ENCODE results near the gene CPNE2.

DNA sequence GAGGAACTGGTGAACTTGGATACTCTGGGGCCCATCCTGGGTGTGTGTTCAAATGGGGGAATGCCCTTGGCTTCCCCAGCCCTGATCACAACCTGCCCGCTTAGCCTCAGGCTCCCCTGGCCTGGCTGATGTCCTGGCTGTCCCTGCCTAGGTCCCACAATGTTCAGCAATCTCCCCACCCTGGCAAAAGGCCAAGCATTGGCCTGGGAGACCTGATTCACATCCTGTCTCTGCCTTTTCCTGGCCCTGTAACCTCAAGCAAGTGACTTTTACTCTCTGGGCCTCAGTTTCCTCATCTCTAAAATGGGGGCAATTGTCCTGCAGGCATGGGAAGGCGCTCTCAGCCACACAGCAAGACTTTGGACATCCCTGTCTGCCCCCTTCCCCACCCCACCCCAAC is 14.4 kb downstream of the CPNE2 start:
- TF ChIP-seq, protein P1, sequence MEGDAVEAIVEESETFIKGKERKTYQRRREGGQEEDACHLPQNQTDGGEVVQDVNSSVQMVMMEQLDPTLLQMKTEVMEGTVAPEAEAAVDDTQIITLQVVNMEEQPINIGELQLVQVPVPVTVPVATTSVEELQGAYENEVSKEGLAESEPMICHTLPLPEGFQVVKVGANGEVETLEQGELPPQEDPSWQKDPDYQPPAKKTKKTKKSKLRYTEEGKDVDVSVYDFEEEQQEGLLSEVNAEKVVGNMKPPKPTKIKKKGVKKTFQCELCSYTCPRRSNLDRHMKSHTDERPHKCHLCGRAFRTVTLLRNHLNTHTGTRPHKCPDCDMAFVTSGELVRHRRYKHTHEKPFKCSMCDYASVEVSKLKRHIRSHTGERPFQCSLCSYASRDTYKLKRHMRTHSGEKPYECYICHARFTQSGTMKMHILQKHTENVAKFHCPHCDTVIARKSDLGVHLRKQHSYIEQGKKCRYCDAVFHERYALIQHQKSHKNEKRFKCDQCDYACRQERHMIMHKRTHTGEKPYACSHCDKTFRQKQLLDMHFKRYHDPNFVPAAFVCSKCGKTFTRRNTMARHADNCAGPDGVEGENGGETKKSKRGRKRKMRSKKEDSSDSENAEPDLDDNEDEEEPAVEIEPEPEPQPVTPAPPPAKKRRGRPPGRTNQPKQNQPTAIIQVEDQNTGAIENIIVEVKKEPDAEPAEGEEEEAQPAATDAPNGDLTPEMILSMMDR (IDR thresholded peaks at IDR 0.05) = no peak
- no peak for TF ChIP-seq POLR2AphosphoS5 (IDR thresholded peaks at IDR 0.05; ENCODE audit: low read depth, low read length)
- no peak for TF ChIP-seq REST (IDR thresholded peaks at IDR 0.05; ENCODE audit: insufficient read depth in 1 of 2, low read depth in 2 of 2, low read length in 1 of 2)
